Vagina (tissue), 2 donors: ENCODE results near the gene CASZ1.

Experiments
- CTCF ChIP-seq, 3 experiments: fragments of 450-650 bp in 2 of 3; fragments of 200-600 bp in 1 of 3; sonication (generic) in 1 of 3; IDR thresholded peaks; one replicate each; pipeline ENCODE4 v1.5.1; 2017 to 2019; ENCODE audit warnings: antibody characterized with exemption in 3 of 3, mild to moderate bottlenecking in 2 of 3, moderate library complexity in 2 of 3
- POLR2AphosphoS5 ChIP-seq, 2 donors: sonication (generic); formaldehyde crosslinking; IDR thresholded peaks; one replicate each; pipeline ENCODE4 v1.9.0; 2017; ENCODE audit warnings: antibody characterized with exemption in 2 of 2, mild to moderate bottlenecking in 2 of 2, low read depth in 1 of 2; ENCODE audit not compliant: insufficient read depth in 1 of 2

GRCh38 chr1:10838541-10838940 is 42.1 kb upstream of the CASZ1 start:
- TF ChIP-seq CTCF (IDR thresholded peaks at IDR 0.05) (no peak), POLR2AphosphoS5 (IDR thresholded peaks at IDR 0.05; ENCODE audit: insufficient read depth in 1 of 2, low read depth in 1 of 2) (no peak)
